ENCODE data around the gene HINT2. TPM values are rescaled to one million over a fixed set of nuclear protein-coding genes. Genes with fewer than 3 reads are reported as not detected.

Gene HINT2
- total RNA-seq, 1 experiment from 2014 or later, result 69.7 TPM

DNA sequence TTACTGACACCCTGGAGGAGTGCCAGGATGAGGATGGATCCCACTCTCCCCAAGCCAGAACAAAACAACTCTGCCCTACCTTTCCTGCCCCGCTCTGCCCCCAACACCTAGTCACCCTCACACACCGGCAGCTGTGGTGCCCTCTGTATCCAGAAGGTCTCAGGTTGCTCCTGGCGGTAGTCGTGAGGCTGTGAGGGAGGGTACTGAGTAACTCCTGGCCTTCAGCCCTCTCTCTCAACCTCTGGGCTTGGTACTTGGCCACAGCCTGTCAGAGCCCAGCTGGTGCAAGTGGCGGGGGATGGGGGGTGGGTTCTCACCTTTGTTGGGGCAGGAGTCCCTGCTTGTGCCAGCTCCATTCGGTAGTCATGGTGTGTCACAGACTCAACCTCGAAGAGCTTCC lies 4.7 kb downstream of the HINT2 start:
- Histone ChIP-seq H3K4me1 (ENCODE audit: insufficient read depth, low read length) (peaks cover 14% of the 10 kb centered on the region; the same call in 1 of the 2 replicates), H3K4me3 (ENCODE audit: low read length) (no peak overlapping the region), H3K4me2 (ENCODE audit: low read length) (no peak overlapping the region), H3K27ac (ENCODE audit: low read length) (no peak overlapping the region), H3K36me3 (ENCODE audit: low read depth, low read length) (no peaks in the 10 kb centered on the region), H2AFZ (ENCODE audit: low read length) (no peak overlapping the region), H3F3A (ENCODE audit: low read length, unreplicated experiment) (no peaks in the 10 kb centered on the region), H3K27me3 (ENCODE audit: low read length) (no peaks in the 10 kb centered on the region), H4K20me1 (ENCODE audit: low read length) (no peaks in the 10 kb centered on the region), H3K9ac (ENCODE audit: low read length) (no peak overlapping the region), H3K79me2 (ENCODE audit: low read length) (peaks cover 9% of the 10 kb centered on the region), H3K9me2 (replicated peaks; ENCODE audit: low read length) (no peaks in the 10 kb centered on the region), H3K9me3 (ENCODE audit: low read length) (no peaks in the 10 kb centered on the region)
- BruUV-seq (replicated peaks), result no TSS peak
- no peak for DNase-seq
- TF ChIP-seq CTCF (conservative IDR thresholded peaks at IDR 0.05; ENCODE audit: low read depth, low read length), result no peak
- CTCF ChIA-PET, result interaction anchor here (0.5 kb wide), 1 partner anchor 355 kb away, joined by 4 read pairs; no protein-coding TSS in a partner anchor
- intact Hi-C loops (cut with micrococcal nuclease), result no loop called here
- POLR2A ChIA-PET (ENCODE audit: unreplicated experiment), result no interaction called here
- no peak for ATAC-seq

DNA sequence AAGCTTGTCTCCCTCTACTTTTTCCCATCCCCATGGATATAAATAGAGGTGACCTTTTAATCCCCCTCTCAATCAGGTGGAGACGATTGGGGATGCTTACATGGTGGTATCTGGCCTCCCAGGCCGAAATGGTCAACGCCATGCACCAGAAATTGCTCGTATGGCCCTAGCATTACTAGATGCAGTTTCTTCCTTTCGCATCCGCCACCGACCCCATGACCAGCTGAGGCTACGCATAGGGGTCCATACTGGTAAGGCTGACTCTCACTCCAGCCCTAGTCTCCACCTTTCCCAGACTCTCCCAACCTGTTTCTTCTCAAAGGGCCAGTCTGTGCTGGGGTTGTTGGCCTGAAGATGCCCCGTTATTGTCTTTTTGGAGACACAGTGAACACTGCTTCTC lies 6.4 kb downstream of the HINT2 start:
- Histone ChIP-seq H3K27me3 (ENCODE audit: low read length) (no peaks in the 10 kb centered on the region), H3K9me3 (ENCODE audit: low read length) (no peaks in the 10 kb centered on the region), H4K20me1 (ENCODE audit: low read length) (no peaks in the 10 kb centered on the region), H3K9ac (ENCODE audit: low read length) (no peak overlapping the region), H3K4me3 (ENCODE audit: low read length) (no peak overlapping the region), H3F3A (ENCODE audit: low read length, unreplicated experiment) (no peaks in the 10 kb centered on the region), H3K36me3 (ENCODE audit: low read depth, low read length) (no peaks in the 10 kb centered on the region), H3K4me1 (ENCODE audit: insufficient read depth, low read length) (0 out of 2 replicates have a peak, but pooled peaks cover 6% of the 10 kb centered on the region), H3K9me2 (replicated peaks; ENCODE audit: low read length) (no peaks in the 10 kb centered on the region), H2AFZ (ENCODE audit: low read length) (no peak overlapping the region), H3K79me2 (ENCODE audit: low read length) (no peaks in the 10 kb centered on the region), H3K27ac (ENCODE audit: low read length) (no peak overlapping the region), H3K4me2 (ENCODE audit: low read length) (no peak overlapping the region)
- ChIA-PET POLR2A (ENCODE audit: unreplicated experiment) (no interaction called here), CTCF (no interaction called here)
- no TSS peak for BruUV-seq (replicated peaks)
- DNase-seq (no peak), ATAC-seq (no peak)
- intact Hi-C loops (cut with micrococcal nuclease), result no loop called here
- TF ChIP-seq CTCF (conservative IDR thresholded peaks at IDR 0.05; ENCODE audit: low read depth, low read length) (no peak), EZH2 (IDR thresholded peaks at IDR 0.05; ENCODE audit: low read length, unreplicated experiment) (no peak), EZH2phosphoT487 (IDR thresholded peaks at IDR 0.05; ENCODE audit: borderline replicate concordance, low read length) (no peak)

DNA sequence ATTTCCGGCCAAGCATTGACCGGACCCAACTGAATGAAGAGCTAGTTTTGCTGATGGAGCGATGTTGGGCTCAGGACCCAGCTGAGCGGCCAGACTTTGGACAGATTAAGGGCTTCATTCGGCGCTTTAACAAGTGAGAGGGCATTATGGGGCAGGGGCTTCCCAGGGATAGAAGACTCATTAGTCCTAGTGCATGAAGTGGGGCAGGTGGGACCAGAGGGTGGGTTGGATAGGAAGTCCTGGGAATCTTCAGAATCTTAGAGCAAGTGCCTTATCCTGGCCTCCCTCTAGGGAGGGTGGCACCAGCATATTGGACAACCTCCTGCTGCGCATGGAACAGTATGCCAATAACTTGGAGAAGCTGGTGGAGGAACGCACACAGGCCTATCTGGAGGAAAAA lies 8.7 kb downstream of the HINT2 start:
- H3F3A ChIP-seq (ENCODE audit: low read length, unreplicated experiment), result no peaks in the 10 kb centered on the region
- H3K4me1 ChIP-seq (ENCODE audit: insufficient read depth, low read length), result no peaks in the 10 kb centered on the region
- no peak overlapping the region for H3K4me3 ChIP-seq (ENCODE audit: low read length)
- POLR2A ChIA-PET (ENCODE audit: unreplicated experiment), result no interaction called here
- H3K9ac ChIP-seq (ENCODE audit: low read length), result no peak overlapping the region
- no peak overlapping the region for H3K27ac ChIP-seq (ENCODE audit: low read length)
- no peak overlapping the region for H3K4me2 ChIP-seq (ENCODE audit: low read length)
- no peaks in the 10 kb centered on the region for H4K20me1 ChIP-seq (ENCODE audit: low read length)
- no peaks in the 10 kb centered on the region for H3K9me3 ChIP-seq (ENCODE audit: low read length)
- H3K79me2 ChIP-seq (ENCODE audit: low read length), result no peaks in the 10 kb centered on the region
- intact Hi-C loops (cut with micrococcal nuclease), result no loop called here
- H2AFZ ChIP-seq (ENCODE audit: low read length), result no peak overlapping the region
- no peaks in the 10 kb centered on the region for H3K9me2 ChIP-seq (replicated peaks; ENCODE audit: low read length)
- no peak for TF ChIP-seq CTCF (conservative IDR thresholded peaks at IDR 0.05; ENCODE audit: low read depth, low read length)
- no peak for TF ChIP-seq EZH2 (IDR thresholded peaks at IDR 0.05; ENCODE audit: low read length, unreplicated experiment)
- TF ChIP-seq EZH2phosphoT487 (IDR thresholded peaks at IDR 0.05; ENCODE audit: borderline replicate concordance, low read length), result no peak
- DNase-seq, result no peak
- CTCF ChIA-PET, result no interaction called here
- no peaks in the 10 kb centered on the region for H3K36me3 ChIP-seq (ENCODE audit: low read depth, low read length)
- no peak for ATAC-seq
- H3K27me3 ChIP-seq (ENCODE audit: low read length), result no peaks in the 10 kb centered on the region
- no TSS peak for BruUV-seq (replicated peaks)
